Transverse colon (tissue), 3 donors: ENCODE results near the gene CDH6.

Experiments used
- EP300 ChIP-seq: sonication (generic); formaldehyde crosslinking; IDR thresholded peaks from one replicate; pipeline ENCODE4 v1.6.1; 2017; ENCODE audit warnings: antibody characterized with exemption, low read depth
- POLR2A ChIP-seq: fragments of 450-650 bp; IDR thresholded peaks from one replicate; pipeline ENCODE4 v1.6.1; 2016; ENCODE audit warnings: antibody characterized with exemption, mild to moderate bottlenecking, moderate library complexity
- TF ChIP-seq, protein P1 (sequence below), 5 experiments: fragments of 200-600 bp in 3 of 5; fragments of 450-650 bp in 2 of 5; sonication (generic) in 3 of 5; IDR thresholded peaks; 1 replicate in 2 of 5; 2 replicates in 3 of 5; pipeline ENCODE4 v1.5.1; 2016 to 2017; ENCODE audit warnings: antibody characterized with exemption in 5 of 5, inconsistent platforms in 3 of 5, mild to moderate bottlenecking in 2 of 5, moderate library complexity in 1 of 5

DNA sequence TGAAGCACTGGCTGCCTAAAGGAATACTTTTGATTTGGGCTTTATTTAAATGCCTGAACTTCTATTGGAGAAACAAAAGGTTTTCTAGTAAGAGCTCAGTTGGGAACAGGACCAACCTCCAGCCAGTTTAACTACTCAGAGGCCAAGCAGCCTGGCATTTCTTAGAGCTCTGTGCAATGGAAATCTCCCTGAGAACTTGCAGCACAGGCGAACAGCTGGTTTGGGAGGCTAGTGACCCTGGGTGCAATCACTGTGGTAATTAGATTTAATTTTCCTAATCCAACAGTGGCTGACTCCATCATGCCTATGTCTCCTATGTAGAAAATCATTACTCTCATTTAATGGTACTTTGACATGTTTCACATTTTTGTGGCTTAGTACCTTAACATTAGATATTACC, 1.0 kb upstream of the CDH6 start:
- TF ChIP-seq POLR2A (no peak), EP300 (no peak)
- TF ChIP-seq, protein P1, sequence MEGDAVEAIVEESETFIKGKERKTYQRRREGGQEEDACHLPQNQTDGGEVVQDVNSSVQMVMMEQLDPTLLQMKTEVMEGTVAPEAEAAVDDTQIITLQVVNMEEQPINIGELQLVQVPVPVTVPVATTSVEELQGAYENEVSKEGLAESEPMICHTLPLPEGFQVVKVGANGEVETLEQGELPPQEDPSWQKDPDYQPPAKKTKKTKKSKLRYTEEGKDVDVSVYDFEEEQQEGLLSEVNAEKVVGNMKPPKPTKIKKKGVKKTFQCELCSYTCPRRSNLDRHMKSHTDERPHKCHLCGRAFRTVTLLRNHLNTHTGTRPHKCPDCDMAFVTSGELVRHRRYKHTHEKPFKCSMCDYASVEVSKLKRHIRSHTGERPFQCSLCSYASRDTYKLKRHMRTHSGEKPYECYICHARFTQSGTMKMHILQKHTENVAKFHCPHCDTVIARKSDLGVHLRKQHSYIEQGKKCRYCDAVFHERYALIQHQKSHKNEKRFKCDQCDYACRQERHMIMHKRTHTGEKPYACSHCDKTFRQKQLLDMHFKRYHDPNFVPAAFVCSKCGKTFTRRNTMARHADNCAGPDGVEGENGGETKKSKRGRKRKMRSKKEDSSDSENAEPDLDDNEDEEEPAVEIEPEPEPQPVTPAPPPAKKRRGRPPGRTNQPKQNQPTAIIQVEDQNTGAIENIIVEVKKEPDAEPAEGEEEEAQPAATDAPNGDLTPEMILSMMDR (IDR thresholded peaks at IDR 0.05), result no peak
